ENCODE data around the gene TCF4.

DNA sequence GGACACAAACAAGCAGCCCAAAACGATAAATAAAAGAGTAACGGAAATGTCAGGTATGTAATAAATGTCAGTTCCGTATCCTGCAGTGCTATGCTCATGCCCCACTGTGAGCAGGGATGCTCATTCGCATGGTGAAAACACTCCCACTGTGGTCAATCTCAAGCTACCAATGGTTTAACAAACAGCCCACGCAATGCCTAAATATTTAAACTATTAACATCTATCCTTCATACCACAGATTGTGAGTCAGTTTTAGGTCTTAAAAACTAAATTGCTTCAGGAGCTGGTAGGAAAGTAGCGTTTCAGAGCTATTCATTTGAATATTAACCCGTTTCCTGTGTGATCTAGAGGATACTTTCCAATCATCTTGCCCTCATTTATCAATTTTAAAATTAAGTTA is 207.4 kb downstream of the TCF4 start:
- TF ChIP-seq, protein P1, sequence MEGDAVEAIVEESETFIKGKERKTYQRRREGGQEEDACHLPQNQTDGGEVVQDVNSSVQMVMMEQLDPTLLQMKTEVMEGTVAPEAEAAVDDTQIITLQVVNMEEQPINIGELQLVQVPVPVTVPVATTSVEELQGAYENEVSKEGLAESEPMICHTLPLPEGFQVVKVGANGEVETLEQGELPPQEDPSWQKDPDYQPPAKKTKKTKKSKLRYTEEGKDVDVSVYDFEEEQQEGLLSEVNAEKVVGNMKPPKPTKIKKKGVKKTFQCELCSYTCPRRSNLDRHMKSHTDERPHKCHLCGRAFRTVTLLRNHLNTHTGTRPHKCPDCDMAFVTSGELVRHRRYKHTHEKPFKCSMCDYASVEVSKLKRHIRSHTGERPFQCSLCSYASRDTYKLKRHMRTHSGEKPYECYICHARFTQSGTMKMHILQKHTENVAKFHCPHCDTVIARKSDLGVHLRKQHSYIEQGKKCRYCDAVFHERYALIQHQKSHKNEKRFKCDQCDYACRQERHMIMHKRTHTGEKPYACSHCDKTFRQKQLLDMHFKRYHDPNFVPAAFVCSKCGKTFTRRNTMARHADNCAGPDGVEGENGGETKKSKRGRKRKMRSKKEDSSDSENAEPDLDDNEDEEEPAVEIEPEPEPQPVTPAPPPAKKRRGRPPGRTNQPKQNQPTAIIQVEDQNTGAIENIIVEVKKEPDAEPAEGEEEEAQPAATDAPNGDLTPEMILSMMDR (conservative IDR thresholded peaks at IDR 0.05; ENCODE audit: low read length), result no peak
- TF ChIP-seq EZH2phosphoT487 (IDR thresholded peaks at IDR 0.05; ENCODE audit: borderline replicate concordance), result no peak

All from Loucy (cell line).